ENCODE data around the gene IL1RL2. TPM values are rescaled to one million over a fixed set of nuclear protein-coding genes. Genes with fewer than 3 reads are reported as not detected.

Gene IL1RL2
- total RNA-seq, 3 donors from 2014 or later (not counting 1 experiment from before 2014, with no cell fraction given): not detected

DNA sequence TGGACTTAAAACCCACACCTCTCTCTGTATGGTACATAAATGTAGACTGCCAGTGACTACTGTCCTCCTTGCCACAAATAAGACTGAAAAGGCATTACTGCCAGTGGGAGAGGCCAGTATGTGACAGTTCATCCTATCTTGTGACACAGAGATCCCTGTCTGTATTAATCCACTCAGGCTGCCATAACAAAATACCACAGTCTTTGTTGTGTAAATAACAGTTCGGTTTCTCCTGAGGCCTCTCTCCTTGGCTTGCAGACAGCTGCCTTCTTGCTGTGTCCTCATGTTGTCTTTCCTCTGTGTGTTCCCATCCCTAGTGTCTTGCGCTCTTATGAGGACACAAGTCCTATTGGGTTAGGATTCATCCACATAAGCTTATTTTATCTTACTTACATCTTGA, 78.1 kb downstream of the IL1RL2 start:
- Histone ChIP-seq H3K27ac (ENCODE audit: low read length) (no peak overlapping the region), H3K4me3 (ENCODE audit: low read length) (no peak overlapping the region), H3K9me3 (ENCODE audit: control insufficient read depth, insufficient read depth, low read length) (no peaks in the 10 kb centered on the region), H3K4me1 (ENCODE audit: control insufficient read depth, insufficient read depth, low read length) (peaks cover 47% of the 10 kb centered on the region), H3K36me3 (ENCODE audit: control insufficient read depth, insufficient read depth, low read length) (no peaks in the 10 kb centered on the region), H3K27me3 (ENCODE audit: control insufficient read depth, insufficient read depth, low read length) (no peaks in the 10 kb centered on the region)
- TF ChIP-seq, protein P1, sequence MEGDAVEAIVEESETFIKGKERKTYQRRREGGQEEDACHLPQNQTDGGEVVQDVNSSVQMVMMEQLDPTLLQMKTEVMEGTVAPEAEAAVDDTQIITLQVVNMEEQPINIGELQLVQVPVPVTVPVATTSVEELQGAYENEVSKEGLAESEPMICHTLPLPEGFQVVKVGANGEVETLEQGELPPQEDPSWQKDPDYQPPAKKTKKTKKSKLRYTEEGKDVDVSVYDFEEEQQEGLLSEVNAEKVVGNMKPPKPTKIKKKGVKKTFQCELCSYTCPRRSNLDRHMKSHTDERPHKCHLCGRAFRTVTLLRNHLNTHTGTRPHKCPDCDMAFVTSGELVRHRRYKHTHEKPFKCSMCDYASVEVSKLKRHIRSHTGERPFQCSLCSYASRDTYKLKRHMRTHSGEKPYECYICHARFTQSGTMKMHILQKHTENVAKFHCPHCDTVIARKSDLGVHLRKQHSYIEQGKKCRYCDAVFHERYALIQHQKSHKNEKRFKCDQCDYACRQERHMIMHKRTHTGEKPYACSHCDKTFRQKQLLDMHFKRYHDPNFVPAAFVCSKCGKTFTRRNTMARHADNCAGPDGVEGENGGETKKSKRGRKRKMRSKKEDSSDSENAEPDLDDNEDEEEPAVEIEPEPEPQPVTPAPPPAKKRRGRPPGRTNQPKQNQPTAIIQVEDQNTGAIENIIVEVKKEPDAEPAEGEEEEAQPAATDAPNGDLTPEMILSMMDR (IDR thresholded peaks at IDR 0.05): no peak
- WGBS (ENCODE audit: insufficient coverage): 89% methylated on average over 2 of the region's 2 CpGs
- ATAC-seq: peak in 1 of 3 donors; percentile 4
- Mint-ChIP-seq H3K36me3 (no peaks in the 10 kb centered on the region), H3K27ac (no peak overlapping the region), H3K27me3 (ENCODE audit: low read depth in 2 of 2) (peaks cover 0 to 3% of the 10 kb centered on the region in 2 donors), H3K9me3 (no peaks in the 10 kb centered on the region), H3K4me3 (peak overlapping the region; percentile 21), H3K4me1 (peaks cover 16 to 21% of the 10 kb centered on the region in 2 donors)
- intact Hi-C loops (cut with micrococcal nuclease): loop anchor here (5.0 kb wide), 2 partner anchors 32 to 337 kb away; no protein-coding TSS in a partner anchor
- DNase-seq: no peak

DNA sequence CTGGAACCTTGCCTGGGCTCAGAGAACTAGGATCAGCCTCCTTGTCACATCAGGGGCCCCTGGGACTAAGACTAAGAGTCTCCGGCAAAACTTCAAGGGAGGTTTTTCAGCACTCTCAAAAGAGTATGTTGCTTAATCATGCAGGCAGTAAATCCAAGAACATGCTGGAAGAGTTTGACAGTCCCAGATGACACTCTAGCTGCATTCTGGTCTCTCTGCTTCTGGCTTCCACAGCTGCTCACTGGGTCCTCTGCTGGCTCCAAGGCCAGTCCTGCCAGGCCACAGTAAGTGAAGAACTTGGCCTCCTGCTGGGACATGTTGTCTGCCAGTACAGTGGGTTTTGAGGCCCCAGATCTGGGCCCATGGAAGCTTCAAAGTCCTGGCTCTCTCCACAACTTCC, 79.4 kb downstream of the IL1RL2 start:
- DNase-seq (no peak), ATAC-seq (no peak)
- intact Hi-C loops (cut with micrococcal nuclease): no loop called here
- Mint-ChIP-seq H3K9me3 (no peaks in the 10 kb centered on the region), H3K4me3 (no peak overlapping the region), H3K4me1 (peaks cover 16 to 23% of the 10 kb centered on the region in 2 donors), H3K27me3 (ENCODE audit: low read depth in 2 of 2) (peaks cover 0 to 8% of the 10 kb centered on the region in 2 donors), H3K27ac (no peak overlapping the region), H3K36me3 (no peaks in the 10 kb centered on the region)
- no peaks in the 10 kb centered on the region for H3K9me3 ChIP-seq (ENCODE audit: control insufficient read depth, insufficient read depth, low read length)
- H3K4me1 ChIP-seq (ENCODE audit: control insufficient read depth, insufficient read depth, low read length): peaks cover 43% of the 10 kb centered on the region
- 90% methylated on average over 1 of the region's 1 CpG for WGBS (ENCODE audit: insufficient coverage)
- TF ChIP-seq, protein P1 (IDR thresholded peaks at IDR 0.05): no peak
- no peaks in the 10 kb centered on the region for H3K27me3 ChIP-seq (ENCODE audit: control insufficient read depth, insufficient read depth, low read length)
- no peaks in the 10 kb centered on the region for H3K36me3 ChIP-seq (ENCODE audit: control insufficient read depth, insufficient read depth, low read length)
- H3K4me3 ChIP-seq (ENCODE audit: low read length): no peak overlapping the region
- H3K27ac ChIP-seq (ENCODE audit: low read length): no peak overlapping the region

DNA sequence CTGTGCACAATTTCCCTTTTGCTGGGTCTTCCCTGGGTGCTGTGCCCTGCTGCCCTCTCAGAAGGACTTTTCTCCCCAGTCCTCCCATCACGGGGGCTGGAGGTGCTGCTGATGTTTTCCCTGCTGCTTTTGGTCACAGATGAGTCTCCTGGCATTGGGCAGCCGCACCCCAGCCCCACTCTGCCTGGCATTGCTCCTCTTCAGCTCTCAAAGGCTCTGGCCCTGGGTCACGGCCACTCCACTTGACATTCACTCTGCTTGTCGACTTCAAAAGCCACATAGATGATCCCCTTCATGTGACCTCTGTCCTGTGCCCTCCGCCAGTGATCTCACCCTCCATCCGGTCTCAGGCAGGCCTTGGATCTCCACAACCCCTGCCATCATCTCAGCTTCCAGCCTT, 81.0 kb downstream of the IL1RL2 start:
- H3K36me3 Mint-ChIP-seq: no peaks in the 10 kb centered on the region
- no peaks in the 10 kb centered on the region for H3K9me3 Mint-ChIP-seq
- peaks cover 23 to 36% of the 10 kb centered on the region in 2 donors for H3K4me1 Mint-ChIP-seq
- H3K27me3 Mint-ChIP-seq (ENCODE audit: low read depth in 2 of 2): peaks cover 0 to 10% of the 10 kb centered on the region in 2 donors
- ATAC-seq (no peak), DNase-seq (no peak)
- TF ChIP-seq, protein P1 (IDR thresholded peaks at IDR 0.05): no peak
- Histone ChIP-seq H3K27ac (ENCODE audit: low read length) (no peak overlapping the region), H3K4me3 (ENCODE audit: low read length) (no peak overlapping the region), H3K9me3 (ENCODE audit: control insufficient read depth, insufficient read depth, low read length) (no peaks in the 10 kb centered on the region), H3K27me3 (ENCODE audit: control insufficient read depth, insufficient read depth, low read length) (no peaks in the 10 kb centered on the region), H3K36me3 (ENCODE audit: control insufficient read depth, insufficient read depth, low read length) (no peaks in the 10 kb centered on the region), H3K4me1 (ENCODE audit: control insufficient read depth, insufficient read depth, low read length) (peaks cover 34% of the 10 kb centered on the region)
- WGBS (ENCODE audit: insufficient coverage): 90% methylated on average over 6 of the region's 6 CpGs
- intact Hi-C loops (cut with micrococcal nuclease): no loop called here
- no peak overlapping the region for H3K4me3 Mint-ChIP-seq
- H3K27ac Mint-ChIP-seq: no peak overlapping the region
